ENCODE results near the gene ESR1. TPM values are rescaled to one million over a fixed set of nuclear protein-coding genes. Genes with fewer than 3 reads are reported as not detected.

Gene ESR1
- polyA plus RNA-seq, result 1 to 10 TPM in 2 of 3 donors, under 1 TPM in 1; 0.16 to 3.3 (median 1.9) TPM

DNA sequence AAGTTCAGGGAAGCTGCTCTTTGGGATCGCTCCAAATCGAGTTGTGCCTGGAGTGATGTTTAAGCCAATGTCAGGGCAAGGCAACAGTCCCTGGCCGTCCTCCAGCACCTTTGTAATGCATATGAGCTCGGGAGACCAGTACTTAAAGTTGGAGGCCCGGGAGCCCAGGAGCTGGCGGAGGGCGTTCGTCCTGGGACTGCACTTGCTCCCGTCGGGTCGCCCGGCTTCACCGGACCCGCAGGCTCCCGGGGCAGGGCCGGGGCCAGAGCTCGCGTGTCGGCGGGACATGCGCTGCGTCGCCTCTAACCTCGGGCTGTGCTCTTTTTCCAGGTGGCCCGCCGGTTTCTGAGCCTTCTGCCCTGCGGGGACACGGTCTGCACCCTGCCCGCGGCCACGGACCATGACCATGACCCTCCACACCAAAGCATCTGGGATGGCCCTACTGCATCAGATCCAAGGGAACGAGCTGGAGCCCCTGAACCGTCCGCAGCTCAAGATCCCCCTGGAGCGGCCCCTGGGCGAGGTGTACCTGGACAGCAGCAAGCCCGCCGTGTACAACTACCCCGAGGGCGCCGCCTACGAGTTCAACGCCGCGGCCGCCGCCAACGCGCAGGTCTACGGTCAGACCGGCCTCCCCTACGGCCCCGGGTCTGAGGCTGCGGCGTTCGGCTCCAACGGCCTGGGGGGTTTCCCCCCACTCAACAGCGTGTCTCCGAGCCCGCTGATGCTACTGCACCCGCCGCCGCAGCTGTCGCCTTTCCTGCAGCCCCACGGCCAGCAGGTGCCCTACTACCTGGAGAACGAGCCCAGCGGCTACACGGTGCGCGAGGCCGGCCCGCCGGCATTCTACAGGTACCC is at the start of gene ESR1:
Gene ESR1 (plus strand): TSS at position 170 of the 858 bp plus-strand sequence. CDS start 231 bp downstream, at position 401.
- H3K27ac ChIP-seq (ENCODE audit: low read depth, low read length), result no peak within 1 kb of the TSS
- 2 to 7% (median 3%) methylated on average over 65 to 73 of the region's 73 CpGs for WGBS, 3 donors

DNA sequence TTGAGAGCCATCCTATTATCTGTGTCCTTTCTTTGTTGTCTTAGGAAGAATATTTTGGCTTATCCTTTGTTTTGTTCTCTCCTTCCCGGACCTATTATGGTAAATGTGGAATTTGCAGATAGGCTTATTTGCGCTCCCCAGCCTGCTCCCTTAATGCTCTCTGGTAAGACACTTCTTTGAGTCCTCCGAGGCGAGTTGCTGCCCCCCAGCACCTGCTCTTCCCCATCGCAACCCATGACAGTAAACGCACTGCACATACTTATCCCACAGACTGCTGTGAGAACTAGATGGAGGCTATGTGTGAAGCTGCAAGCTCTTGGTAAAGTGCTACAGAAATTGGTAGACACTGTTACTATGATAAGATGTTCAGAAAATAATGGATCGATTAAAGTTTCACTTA is 47.0 kb upstream of the ESR1 start:
- no peak overlapping the region for H3K27ac ChIP-seq (ENCODE audit: low read depth, low read length)
- WGBS, 3 donors, result 84 to 94% (median 92%) methylated on average over 7 of the region's 7 CpGs

DNA sequence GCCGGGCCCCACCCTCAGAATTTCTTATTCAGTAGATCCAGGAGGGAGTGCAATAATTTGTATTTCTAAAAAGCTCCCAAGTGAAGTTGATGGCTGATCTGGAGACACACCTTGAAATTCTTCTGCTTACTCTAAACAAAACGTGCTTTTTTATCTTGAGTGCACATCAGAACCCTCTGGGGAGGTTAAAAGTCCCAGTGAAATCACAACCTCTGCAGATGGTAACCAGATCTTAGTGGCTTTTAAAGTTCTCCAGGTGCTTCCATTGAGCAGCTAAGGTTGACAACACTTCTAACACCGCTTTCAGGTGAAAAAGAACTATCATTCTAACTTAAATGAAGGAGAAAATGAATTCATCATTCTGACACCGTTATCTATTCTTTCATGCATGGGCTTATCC is 45.6 kb upstream of the ESR1 start:
- WGBS, 3 donors, result 78 to 81% (median 79%) methylated on average over 4 of the region's 4 CpGs

DNA sequence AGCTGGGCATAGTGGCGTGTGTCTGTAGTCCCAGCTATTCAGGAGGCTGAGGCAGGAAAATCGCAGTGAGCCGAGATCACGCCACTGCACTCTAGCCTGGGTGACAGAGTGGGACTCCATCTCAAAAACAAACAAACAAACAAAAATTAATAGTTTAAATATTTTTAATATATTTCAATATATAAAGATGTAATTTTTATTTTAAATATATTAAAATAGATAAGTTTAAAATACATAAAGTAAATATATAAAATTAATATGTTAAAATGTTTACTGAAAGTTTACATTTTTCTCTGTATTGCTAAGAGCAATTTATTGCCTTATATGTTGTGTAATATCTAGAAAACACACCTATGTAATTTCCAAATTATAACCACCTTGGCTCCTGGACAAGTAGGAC is 44.7 kb upstream of the ESR1 start:
- H3K27ac ChIP-seq (ENCODE audit: low read depth, low read length), result no peak overlapping the region
- 97 to 98% (median 97%) methylated on average over 4 of the region's 4 CpGs for WGBS, 3 donors

More for the DNA sequence above, 45.6 kb upstream of the ESR1 start:
- no peak overlapping the region for H3K27ac ChIP-seq (ENCODE audit: low read depth, low read length)

DNA sequence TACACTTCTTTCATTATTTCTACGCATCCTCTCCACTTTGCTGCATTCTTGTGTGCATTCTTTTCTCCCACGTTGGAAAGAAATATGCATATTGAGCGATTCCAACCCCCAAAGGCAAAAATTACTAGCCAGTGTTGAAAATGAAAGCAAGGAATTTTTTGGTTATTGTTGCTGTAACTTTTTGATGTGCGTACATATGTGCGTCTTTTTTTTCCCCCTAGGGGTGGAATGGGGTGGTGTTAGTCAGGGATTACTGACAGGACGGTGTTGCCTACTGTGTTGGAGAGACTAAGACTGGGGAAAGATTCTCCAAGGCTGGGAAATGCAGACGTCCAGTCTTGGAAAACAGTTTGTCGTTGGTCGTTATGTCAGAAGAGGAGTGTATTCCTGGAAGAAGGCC is 44.2 kb upstream of the ESR1 start:
- H3K27ac ChIP-seq (ENCODE audit: low read depth, low read length), result no peak overlapping the region
- 55 to 66% (median 57%) methylated on average over 9 of the region's 9 CpGs for WGBS, 3 donors

DNA sequence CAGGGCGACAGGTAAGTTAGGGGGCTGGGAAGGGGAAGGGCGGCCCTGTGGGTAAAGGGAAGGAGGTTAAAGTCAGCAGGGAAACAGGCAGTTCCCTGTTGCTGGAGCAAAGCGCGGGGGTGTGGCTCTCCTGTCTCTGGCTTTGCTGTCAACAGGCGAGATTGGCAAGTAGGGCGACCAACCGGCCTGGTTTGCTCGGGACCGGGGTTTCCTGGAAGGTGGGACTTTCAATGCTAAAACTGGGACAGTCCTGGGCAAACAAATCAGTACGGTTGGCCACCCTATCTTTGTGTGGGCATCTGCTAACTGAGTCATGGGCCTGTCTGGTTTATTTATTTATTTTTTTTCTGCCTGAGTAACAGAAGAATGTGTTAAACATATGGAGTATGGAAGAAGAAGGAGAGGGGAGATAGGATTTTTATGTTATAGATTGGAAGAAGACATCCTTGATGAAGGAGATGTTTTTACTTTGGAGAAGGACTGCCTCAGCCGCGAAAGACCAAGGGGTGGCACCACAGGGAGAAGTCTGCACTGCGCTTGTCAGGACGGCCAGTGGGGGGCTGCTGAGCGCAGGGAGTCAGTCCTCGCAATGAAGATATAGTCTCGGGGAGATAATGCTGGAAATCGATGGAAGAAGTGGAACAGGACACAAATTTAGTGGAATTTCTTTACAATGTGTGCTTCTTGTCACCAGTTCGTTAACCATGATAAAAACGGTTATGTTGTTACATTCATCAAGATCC is 43.4 kb upstream of the ESR1 start:
- 21 to 32% (median 29%) methylated on average over 20 of the region's 20 CpGs for WGBS, 3 donors

DNA sequence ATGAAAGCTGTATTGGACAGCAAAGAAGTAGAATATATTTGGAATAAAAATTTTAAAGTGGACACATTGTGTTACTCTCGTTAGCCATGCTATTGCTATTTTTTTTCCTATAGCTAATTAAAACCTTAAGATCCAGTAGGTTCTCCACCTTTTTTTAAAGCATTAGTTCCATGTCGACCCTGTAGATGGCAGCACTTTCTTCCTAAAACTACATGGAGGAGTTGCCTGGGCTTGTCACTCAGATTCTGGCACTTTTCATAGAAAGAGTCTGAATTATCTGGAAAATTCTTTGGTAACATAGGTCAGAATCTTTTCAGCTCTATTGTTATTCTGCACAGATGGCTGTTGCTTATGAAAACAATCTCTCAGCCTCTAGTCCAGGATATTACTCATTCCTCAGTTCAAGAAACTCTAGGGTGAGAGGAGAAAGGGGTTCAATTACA is 42.0 kb upstream of the ESR1 start:
- WGBS, 3 donors, result 1 to 3% (median 2%) methylated on average over 2 of the region's 2 CpGs
- no peak overlapping the region for H3K27ac ChIP-seq (ENCODE audit: low read depth, low read length)

More for the DNA sequence above, 43.4 kb upstream of the ESR1 start:
- no peak overlapping the region for H3K27ac ChIP-seq (ENCODE audit: low read depth, low read length)

DNA sequence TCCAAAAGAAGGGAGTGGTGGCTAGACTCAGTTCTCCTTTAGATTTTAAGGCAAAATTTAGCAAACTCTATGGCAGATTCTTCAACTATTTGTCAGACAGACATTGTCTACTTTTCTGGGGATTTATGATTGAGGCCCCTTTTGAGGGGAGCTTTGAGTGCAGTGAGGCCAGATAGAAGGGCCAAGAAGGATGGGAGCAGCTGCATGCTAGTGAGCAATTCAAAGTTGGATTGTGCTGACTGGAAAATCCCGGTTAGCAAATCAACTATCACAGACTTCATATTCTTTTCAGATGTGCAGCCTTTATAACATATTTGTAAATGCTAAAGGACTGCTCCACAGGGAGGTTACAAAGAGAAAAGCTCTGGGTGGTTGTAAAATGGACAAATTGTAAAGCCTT is 35.0 kb upstream of the ESR1 start:
- WGBS, 3 donors, result 63 to 83% (median 82%) methylated on average over 1 of the region's 1 CpG
- no peak overlapping the region for H3K27ac ChIP-seq (ENCODE audit: low read depth, low read length)

DNA sequence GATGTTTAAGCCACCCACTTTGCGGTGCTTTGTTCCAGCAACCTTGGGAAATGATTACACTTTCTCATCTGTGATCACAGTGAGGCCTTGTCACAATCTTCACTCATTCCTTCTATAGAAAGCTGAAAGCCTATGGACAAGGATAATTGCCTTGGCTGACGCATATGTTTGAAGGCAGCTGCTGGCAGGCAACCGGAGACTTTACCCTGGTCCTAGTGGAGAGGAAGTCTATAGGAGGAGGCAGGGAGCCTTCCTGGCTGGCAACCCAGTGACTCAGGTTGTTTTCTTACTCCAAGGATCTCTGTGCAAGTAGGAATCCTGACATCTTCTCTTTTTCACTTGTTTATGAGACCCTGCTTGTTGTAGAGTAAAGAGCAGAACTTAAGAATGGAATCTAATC is 34.1 kb upstream of the ESR1 start:
- WGBS, 3 donors, result 73 to 88% (median 88%) methylated on average over 3 of the region's 3 CpGs
- H3K27ac ChIP-seq (ENCODE audit: low read depth, low read length), result no peak overlapping the region

DNA sequence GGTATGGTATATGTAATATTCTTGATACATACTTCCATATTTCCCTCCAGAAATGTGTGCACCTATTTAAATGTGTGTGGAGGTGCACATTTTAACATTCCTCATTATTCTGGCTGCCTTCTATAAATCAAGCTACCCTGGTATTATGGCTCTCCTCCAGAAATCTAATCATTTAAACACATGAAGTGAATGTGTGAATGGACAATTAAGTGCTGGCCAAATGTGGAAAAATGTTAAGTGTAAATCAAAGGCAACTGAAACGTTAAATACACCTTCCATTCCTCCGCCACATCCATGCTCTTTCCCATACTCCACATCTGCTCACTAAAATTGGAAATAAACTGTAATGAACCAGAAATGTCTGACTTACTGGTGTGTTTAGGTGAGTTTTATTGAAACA is 24.9 kb upstream of the ESR1 start:
- no peak overlapping the region for H3K27ac ChIP-seq (ENCODE audit: low read depth, low read length)
- 67 to 81% (median 73%) methylated on average over 2 of the region's 2 CpGs for WGBS, 3 donors

DNA sequence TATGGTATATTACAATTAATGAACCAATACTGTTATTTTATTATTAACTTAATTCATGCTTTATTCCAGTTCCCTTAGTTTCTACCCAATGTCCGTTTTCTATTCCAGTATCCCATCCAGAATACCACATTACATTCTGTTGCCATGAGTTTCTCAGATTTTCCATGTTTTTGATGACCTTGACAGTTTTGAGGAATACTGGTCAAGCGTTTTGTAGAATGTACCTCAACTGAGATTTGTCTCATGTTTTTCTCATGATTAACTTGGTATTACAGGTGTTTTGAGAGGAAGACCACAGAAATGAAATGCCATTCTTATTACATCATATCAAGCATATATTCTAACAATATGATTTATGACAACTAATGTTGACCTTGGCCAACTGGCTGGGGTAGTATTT is 23.8 kb upstream of the ESR1 start:
- 63 to 85% (median 77%) methylated on average over 2 of the region's 2 CpGs for WGBS, 3 donors
- H3K27ac ChIP-seq (ENCODE audit: low read depth, low read length), result no peak overlapping the region

DNA sequence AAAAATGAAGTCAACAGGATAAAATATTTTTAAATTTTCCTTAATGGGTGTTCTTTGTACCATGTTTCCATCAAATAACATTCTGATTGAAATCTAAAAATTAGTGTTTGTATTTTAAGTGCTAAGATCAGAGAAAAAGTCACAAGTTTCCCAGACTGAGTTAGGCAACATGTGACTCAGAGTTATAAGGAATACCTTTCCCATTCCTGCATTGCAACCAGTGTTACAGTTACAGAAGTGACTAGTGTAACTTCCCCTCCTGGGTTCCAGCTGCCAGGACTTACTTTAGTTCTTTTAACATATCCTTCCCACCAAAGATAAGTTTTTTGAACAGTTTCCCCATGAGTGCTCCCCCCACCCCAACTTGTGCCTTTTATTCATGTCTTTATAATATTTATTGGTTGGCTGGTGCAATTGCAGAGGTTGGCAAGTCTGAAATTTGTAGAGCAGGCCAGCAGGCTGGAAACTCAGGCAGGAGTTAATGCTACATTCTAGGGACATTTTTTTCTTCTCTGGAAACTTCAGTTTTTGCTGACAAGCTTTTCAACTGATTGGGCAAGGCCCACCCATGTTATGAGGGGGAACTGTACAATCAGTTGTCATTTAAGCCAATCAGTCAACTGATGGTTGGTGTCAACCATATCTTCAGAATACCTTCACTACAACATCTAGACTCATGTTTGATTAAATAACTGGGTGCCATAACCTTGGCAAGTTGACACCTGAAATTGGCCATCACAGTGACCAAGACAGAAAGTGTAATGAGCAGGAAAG is 22.9 kb upstream of the ESR1 start:
- H3K27ac ChIP-seq (ENCODE audit: low read depth, low read length), result no peak overlapping the region

DNA sequence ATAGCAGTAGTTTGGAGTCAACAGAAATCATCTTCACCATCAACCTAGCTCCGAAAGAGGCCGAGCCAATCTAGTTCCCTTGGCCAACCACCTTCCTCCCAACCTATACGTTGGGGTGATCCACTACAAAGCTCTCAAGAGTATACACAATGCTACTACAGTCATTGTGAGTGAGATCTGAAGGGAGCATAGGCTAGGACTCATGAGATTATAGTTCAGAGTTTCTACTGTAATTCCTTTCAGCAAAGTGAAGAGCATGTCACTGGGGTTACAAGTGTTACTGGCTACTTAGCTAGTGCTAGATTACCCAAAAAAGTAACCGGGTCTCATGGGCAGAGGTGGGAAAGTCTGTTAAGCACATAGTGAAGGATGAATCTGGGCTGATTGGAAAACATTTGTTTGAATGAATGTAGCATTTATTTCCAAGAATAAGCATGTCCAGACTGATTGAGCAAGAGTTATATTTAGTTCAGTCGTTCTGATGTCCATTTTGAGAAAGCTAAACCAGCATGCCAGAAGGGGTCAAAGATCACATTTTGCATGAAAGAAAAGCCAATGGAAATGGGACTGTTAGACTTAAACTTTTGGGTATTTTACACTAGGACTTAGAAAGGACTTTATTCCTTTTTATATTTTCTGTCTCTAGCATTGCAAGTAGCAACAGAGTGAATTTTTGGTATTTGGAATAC is 10.5 kb upstream of the ESR1 start:
- no peak overlapping the region for H3K27ac ChIP-seq (ENCODE audit: low read depth, low read length)

DNA sequence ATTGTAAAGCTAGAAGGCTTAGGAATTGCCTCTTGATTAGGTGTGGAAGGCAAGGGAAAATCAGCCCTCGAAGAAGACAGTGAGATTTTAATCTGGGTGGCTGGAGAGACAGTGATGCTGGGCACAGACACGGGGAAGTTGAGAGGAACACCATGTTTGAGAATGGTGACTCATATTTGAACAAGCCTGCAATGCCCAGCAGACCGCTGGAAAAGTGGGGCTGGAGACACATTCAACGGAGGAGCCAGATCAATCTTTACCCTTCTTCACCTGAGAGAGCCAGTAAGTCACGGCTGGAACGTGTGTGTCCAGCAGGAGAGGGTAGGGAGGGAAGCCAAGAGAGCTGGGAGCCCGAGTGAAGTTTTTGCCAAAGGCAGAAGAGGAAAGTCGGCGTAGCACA is 3.7 kb upstream of the ESR1 start:
- WGBS, 3 donors, result 61 to 91% (median 86%) methylated on average over 9 of the region's 9 CpGs
- no peak overlapping the region for H3K27ac ChIP-seq (ENCODE audit: low read depth, low read length)

More for the DNA sequence above, 10.5 kb upstream of the ESR1 start:
- 70 to 76% (median 72%) methylated on average over 5 of the region's 5 CpGs for WGBS, 3 donors

DNA sequence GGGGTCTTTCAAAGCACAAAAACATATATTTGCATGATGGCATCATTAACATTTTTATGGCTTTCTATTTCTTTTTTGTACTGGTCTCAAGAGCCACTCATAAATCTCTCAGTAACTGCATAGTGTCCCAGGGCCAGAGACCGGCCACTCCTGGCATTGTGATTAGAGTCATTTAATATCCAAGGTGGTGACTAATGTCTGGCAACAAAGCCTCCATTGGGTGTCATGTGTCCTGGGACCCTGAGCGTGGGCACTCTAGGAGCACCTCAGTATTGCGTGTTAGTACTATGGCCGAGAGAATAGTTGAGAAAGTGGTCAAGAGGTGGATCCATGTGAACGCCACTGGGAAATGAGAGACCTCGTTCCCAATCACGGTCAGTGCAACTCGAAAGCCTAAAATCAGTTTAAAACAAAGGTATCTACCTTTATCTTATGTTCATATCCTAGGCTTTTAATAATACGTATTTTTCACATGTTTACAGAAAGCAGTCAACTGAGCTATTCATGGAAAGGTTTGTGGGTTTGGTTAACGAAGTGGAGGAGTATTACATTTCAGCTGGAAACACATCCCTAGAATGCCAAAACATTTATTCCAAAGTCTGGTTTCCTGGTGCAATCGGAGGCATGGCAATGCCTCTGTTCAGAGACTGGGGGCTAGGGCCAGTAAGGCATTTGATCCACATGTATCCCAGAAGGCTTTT is 2.7 kb upstream of the ESR1 start:
- no peak overlapping the region for H3K27ac ChIP-seq (ENCODE audit: low read depth, low read length)
- WGBS, 3 donors, result 81 to 88% (median 85%) methylated on average over 11 of the region's 11 CpGs

DNA sequence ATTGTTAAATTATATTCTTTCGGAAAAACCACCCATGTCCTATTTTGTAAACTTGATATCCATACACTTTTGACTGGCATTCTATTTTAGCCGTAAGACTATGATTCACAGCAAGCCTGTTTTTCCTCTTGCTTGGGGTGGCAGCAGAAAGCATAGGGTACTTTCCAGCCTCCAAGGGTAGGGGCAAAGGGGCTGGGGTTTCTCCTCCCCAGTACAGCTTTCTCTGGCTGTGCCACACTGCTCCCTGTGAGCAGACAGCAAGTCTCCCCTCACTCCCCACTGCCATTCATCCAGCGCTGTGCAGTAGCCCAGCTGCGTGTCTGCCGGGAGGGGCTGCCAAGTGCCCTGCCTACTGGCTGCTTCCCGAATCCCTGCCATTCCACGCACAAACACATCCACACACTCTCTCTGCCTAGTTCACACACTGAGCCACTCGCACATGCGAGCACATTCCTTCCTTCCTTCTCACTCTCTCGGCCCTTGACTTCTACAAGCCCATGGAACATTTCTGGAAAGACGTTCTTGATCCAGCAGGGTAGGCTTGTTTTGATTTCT is 2.1 kb upstream of the ESR1 start:
- H3K27ac ChIP-seq (ENCODE audit: low read depth, low read length), result no peak overlapping the region

DNA sequence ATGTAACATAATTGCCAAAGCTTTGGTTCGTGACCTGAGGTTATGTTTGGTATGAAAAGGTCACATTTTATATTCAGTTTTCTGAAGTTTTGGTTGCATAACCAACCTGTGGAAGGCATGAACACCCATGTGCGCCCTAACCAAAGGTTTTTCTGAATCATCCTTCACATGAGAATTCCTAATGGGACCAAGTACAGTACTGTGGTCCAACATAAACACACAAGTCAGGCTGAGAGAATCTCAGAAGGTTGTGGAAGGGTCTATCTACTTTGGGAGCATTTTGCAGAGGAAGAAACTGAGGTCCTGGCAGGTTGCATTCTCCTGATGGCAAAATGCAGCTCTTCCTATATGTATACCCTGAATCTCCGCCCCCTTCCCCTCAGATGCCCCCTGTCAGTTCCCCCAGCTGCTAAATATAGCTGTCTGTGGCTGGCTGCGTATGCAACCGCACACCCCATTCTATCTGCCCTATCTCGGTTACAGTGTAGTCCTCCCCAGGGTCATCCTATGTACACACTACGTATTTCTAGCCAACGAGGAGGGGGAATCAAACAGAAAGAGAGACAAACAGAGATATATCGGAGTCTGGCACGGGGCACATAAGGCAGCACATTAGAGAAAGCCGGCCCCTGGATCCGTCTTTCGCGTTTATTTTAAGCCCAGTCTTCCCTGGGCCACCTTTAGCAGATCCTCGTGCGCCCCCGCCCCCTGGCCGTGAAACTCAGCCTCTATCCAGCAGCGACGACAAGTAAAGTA is 547 bp upstream of the ESR1 start:
- 12 to 16% (median 15%) methylated on average over 20 of the region's 20 CpGs for WGBS, 3 donors
- no peak overlapping the region for H3K27ac ChIP-seq (ENCODE audit: low read depth, low read length)

More for the DNA sequence above, 2.1 kb upstream of the ESR1 start:
- WGBS, 3 donors, result 42 to 54% (median 43%) methylated on average over 11 of the region's 11 CpGs
